ENCODE measurements around the gene SLPI. TPM values are rescaled to one million over a fixed set of nuclear protein-coding genes. Genes with fewer than 3 reads are reported as not detected.

The SLPI gene
- total RNA-seq, 1 experiment from 2014 or later = not detected

GRCh38 chr20:45275338-45275737 is 21.0 kb upstream of the SLPI start:
- no peak for DNase-seq (ENCODE audit: low read depth)

DNA sequence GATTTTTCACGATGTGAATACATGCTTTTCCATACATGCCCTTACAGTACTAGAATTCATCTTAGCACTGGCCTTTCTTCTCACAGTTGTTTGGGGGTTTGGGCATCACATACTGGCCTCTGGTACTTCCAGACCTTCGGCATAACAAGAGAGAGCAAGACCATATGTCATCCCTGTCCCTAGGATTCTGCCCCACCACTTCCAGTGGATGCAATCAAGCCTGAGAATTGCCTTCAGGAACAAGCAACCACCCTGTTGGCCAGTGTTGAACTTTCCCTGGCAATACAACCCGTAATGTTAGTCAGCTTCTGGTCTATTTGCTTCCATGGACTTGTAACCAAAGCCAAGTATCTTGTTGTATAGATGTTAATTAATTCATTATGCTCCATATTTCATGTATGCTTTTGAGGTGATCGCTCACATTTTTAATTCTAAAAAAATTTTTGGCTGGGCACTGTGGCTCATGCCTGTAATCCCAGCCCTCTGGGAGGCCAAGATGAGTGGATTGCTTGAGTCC is 15.4 kb upstream of the SLPI start:
- DNase-seq (ENCODE audit: low read depth) = no peak

GRCh38 chr20:45269056-45269455 is 14.7 kb upstream of the SLPI start:
- DNase-seq (ENCODE audit: low read depth) = no peak

GRCh38 chr20:45268531-45268930 is 14.2 kb upstream of the SLPI start:
- no peak for DNase-seq (ENCODE audit: low read depth)

DNA sequence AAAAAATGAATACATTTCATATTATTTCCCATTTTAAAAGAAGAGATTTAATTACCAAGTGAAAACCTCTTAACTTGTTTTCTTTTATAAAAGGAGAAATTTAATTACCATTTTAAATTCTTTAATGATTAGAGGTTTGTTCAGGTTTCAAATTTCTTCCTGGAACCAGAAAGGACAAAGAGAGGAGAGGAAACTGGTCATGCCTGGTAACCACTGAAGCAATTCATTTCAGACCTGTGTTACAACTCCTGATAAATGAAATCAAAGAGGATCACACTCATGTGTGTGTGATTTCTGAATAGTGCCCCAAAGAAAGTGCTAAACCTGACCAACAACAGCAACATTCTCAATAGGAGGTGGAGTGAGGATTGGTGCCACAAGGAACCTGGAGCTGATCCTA is 12.6 kb upstream of the SLPI start:
- no peak for DNase-seq (ENCODE audit: low read depth)

GRCh38 chr20:45263556-45264266 is 9.3 kb upstream of the SLPI start:
- DNase-seq (ENCODE audit: low read depth) = no peak

DNA sequence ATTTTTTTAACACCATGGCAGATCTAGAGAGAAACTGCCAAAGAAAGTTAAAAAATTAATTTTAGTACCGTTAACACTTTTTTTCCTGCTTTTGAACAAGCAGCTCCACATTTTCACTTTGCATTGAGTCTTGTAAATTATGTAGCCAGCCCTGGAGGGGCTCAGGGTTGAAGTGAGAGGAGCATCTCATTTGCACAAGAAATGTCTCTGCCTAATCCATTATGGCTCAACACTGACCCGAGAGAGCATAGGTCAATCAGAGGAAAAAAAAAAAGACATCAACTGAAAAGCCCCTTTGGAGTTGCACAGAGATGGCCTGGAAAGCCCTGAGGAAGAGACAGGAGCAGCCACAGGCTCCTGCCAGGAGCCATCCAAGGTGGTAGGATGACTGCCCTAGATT is 4.3 kb upstream of the SLPI start:
- DNase-seq (ENCODE audit: low read depth) = no peak

- no peak for DNase-seq (ENCODE audit: low read depth)
Measured at GRCh38 chr20:45258259-45258658, 3.9 kb upstream of the SLPI start.

- DNase-seq (ENCODE audit: low read depth) = no peak
Measured at GRCh38 chr20:45257711-45258110, 3.3 kb upstream of the SLPI start.

- no peak for DNase-seq (ENCODE audit: low read depth)
Measured at GRCh38 chr20:45257161-45257560, 2.8 kb upstream of the SLPI start.

DNA sequence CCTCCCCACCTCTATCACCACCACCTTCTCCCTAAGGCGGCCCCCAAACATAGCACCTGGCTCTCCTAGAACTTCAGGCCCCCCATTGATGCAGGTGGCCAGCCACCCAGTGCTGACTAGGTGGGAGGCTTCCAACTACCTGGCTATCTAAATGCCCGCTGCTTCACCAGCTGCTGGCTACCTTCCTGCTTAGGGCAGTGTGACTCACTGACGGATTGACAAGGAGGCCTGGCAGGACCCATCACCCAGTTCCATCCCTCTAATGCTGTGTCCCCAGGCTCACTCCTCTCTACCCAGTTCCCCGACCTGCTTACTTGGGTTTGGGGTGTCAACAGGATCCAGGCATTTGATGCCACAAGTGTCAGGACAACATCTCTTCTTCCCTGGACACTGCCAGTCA is 1.1 kb downstream of the SLPI start:
- DNase-seq (ENCODE audit: low read depth) = no peak

DNA sequence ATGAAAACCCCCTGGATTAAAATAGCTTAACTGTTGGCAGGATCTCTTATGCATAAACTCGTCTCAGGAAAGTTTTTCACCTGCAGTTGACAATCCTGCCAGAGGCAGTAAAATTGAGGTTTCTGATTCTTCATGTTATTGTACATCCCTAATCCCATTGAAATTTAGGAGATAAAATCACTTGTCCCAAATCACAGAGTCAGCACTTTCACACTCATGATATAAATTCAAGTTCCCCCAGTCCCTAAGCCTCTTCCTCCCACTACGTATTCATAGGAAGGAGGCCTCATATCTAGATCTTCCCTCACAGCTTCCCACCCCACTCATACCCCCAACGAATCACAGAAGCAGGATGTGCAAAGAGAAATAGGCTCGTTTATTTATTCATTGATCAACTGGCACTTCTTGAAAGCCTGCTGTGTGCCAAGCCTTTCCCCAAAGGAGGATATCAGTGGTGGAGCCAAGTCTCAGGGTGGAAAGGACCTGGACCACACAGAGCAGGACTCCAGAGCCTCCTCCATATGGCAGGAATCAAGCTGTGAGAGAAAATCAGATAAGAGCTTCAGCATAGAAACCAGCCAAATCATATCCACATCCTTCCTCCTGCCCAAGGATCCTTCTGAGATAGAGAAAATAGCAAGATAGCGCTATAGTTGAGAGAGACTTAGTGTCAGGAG is 2.3 kb downstream of the SLPI start:
- DNase-seq (ENCODE audit: low read depth) = no peak

DNA sequence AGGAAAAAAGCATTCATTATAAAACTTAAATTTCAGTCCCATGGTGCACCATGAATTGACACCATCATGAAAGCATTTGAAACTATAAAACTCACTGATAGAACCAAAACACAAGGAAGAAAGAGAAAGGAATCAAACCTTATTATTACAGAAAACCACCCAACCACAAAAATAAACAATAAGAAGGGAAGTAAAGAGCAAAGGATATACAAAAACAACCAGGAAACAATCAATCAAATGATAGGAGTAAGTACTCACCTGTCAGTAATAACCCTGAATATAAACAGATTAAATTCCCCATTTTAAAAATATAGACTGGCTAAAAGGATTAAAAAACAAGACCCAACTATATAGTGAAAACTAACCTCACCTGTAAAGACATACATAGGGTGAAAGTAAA is 5.8 kb downstream of the SLPI start:
- DNase-seq (ENCODE audit: low read depth) = no peak

DNA sequence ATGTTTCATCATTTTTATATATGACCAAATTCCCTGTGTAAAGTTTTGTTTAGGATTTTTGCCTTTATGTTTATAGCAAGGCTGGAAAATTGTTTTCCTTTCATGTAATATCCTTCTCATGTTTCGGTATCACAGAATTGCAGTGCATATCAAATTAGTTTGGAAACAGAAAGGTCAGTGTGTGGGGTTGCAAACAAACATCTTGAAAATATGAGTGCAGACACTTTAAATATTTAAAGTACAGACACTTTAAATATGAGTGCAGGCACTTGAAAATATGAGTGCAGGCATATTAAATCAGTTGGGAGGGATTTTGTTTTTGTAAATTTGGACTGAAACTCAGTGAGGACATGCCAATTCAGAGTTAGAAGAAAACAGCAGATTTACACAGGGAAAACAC is 6.5 kb downstream of the SLPI start:
- no peak for DNase-seq (ENCODE audit: low read depth)

DNA sequence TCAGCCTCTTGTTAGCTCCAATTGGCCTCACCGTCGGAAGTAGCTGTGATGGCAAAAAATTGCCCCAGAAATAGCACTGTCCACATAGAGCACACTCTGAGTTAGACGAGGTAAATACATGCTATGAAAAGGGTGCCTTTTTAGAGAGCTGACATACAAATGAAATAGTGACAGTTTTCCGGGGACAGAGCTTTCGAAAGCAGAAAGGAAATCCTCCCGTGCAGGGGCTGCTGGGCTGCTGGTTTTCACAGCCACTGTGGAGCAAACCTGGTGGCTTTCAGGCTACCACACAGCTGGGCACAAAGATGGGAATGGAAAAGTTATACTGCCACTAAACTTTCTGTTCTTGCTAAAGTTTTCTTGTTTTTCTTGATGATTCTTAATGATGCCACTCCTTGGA is 8.3 kb downstream of the SLPI start:
- DNase-seq (ENCODE audit: low read depth) = no peak

GRCh38 chr20:45238139-45238538 is 16.2 kb downstream of the SLPI start:
- DNase-seq (ENCODE audit: low read depth) = no peak

DNA sequence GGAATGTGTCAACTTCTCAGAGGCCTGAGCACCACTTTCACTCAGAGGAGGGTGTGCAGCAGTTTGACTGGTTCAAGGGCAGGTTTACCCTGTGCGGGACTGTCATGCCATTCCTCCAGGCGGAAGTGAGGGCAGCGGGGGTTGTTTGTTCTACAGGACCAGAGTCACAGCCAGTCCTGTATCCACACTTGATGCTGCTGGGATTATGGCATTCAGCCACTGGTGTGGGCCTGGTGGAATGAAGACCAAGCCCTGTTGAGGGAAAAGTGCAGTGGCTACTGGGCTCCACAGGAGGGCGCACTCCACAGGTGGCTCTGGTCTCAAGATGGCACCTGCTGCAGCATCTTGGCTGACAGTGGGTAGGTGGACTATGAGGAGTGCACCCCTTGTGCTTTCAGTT is 18.4 kb downstream of the SLPI start:
- DNase-seq (ENCODE audit: low read depth) = no peak

GRCh38 chr20:45230631-45231030 is 23.7 kb downstream of the SLPI start:
- no peak for DNase-seq (ENCODE audit: low read depth)

- peak; percentile 18 for DNase-seq (ENCODE audit: low read depth)
Measured at GRCh38 chr20:45229264-45230056, 24.9 kb downstream of the SLPI start.

- DNase-seq (ENCODE audit: low read depth) = no peak
Measured at GRCh38 chr20:45226287-45226686, 28.1 kb downstream of the SLPI start.

DNA sequence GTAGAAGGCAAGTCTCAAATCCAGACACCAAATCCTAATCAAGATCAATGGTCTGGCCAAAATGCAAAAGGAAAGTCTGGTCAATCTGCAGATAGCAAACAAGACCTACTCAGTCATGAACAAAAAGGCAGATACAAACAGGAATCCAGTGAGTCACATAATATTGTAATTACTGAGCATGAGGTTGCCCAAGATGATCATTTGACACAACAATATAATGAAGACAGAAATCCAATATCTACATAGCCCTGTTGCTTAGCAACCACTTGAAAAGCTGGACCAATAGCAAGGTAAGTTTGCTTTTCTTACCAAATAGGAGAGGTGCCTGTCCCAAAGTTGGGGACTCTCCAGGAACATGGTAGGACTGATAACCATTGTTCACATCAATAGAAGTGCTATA is 31.2 kb downstream of the SLPI start:
- no peak for DNase-seq (ENCODE audit: low read depth)

- no peak for DNase-seq (ENCODE audit: low read depth)
Measured at GRCh38 chr20:45221076-45221475, 33.3 kb downstream of the SLPI start, which contains the start of gene SEMG2. Gene SEMG2 (plus strand): TSS chr20:45221373. CDS start chr20:45221390, 17 bp downstream.

GRCh38 chr20:45218636-45219035 is 35.7 kb downstream of the SLPI start:
- DNase-seq (ENCODE audit: low read depth) = no peak

Data from Daoy (cell line).